Fibroblast of lung (primary cell): ENCODE data around the gene TCOF1.

Experiments
- EZH2 ChIP-seq: IDR thresholded peaks from 2 replicates; pipeline ENCODE4 v1.5.1; 2012; ENCODE audit warnings: low read length, control low read depth, mild to moderate bottlenecking; ENCODE audit errors: missing control alignments
- TF ChIP-seq, protein P1 (sequence below), 2 donors: IDR thresholded peaks in 1 of 2; conservative IDR thresholded peaks in 1 of 2; 1 replicate in 1 of 2; 2 replicates in 1 of 2; pipeline ENCODE4 v1.5.1; 2011 to 2012; ENCODE audit warnings: low read length in 2 of 2, control low read depth in 1 of 2, inconsistent platforms in 1 of 2, low read depth in 1 of 2, mild to moderate bottlenecking in 1 of 2

DNA sequence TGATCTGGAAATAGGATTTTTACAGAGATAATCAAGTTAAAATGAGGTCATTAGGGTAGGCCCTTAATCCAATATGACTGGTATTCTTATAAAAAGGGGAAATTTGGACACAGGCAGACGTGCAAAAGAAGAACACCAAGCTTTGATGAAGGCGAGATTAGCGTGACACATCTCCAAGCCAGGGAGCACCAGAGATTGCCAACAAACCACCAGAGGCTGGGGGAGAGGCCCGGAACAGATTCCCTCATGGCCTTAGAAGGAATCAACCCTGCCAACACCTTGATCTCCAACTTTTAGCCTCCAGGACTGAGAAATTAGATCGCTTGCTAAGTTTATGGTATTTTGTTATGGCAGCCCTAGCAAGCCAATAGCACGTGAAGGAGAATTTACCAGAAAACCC is 44.0 kb upstream of the TCOF1 start:
- TF ChIP-seq, protein P1, sequence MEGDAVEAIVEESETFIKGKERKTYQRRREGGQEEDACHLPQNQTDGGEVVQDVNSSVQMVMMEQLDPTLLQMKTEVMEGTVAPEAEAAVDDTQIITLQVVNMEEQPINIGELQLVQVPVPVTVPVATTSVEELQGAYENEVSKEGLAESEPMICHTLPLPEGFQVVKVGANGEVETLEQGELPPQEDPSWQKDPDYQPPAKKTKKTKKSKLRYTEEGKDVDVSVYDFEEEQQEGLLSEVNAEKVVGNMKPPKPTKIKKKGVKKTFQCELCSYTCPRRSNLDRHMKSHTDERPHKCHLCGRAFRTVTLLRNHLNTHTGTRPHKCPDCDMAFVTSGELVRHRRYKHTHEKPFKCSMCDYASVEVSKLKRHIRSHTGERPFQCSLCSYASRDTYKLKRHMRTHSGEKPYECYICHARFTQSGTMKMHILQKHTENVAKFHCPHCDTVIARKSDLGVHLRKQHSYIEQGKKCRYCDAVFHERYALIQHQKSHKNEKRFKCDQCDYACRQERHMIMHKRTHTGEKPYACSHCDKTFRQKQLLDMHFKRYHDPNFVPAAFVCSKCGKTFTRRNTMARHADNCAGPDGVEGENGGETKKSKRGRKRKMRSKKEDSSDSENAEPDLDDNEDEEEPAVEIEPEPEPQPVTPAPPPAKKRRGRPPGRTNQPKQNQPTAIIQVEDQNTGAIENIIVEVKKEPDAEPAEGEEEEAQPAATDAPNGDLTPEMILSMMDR (conservative IDR thresholded peaks at IDR 0.05 in 1 of 2, IDR thresholded peaks at IDR 0.05 in 1 of 2; ENCODE audit: low read depth in 1 of 2, low read length in 2 of 2), result no peak
- no peak for TF ChIP-seq EZH2
